Activated naive CD4-positive, alpha-beta T cell (primary cell): ENCODE measurements around the gene BCL3.
"Not testable (repeated sequence)": the region's sequence is repeated elsewhere in the genome, so short reads cannot be mapped to it uniquely, and the experiment has no call there.

Experiments used
- DNase-seq, 4 experiments: peaks; one replicate each; lab custom pipeline; 2025; lab: John Stamatoyannopoulos, UW

BCL3 gene, protein sequence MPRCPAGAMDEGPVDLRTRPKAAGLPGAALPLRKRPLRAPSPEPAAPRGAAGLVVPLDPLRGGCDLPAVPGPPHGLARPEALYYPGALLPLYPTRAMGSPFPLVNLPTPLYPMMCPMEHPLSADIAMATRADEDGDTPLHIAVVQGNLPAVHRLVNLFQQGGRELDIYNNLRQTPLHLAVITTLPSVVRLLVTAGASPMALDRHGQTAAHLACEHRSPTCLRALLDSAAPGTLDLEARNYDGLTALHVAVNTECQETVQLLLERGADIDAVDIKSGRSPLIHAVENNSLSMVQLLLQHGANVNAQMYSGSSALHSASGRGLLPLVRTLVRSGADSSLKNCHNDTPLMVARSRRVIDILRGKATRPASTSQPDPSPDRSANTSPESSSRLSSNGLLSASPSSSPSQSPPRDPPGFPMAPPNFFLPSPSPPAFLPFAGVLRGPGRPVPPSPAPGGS

GRCh38 chr19:44748426-44749254 is at the start of gene BCL3:
Gene BCL3 (plus strand): TSS chr19:44748708. CDS start chr19:44748791, 83 bp downstream.
- DNase-seq, result peak in 2 of 4 experiments; percentile 49 to 68

DNA sequence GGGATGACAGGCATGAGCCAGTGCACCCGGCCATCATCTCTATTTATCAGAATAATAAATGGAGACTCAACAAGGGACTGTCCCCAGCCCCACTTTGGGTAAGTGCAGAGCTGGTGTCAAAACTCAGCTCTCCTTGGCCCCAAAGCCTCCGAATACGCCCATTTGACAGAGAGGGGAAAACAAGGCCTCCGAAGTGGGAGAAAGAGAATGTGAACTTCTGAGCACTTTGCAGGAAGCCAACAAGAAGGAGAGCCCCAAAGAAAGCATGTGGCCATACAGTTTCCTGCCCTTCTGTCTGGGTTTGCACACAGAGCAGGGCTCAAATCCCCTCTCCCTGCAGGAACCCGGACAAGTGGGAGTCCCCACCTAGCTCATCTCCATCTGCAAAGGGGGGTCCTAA is 48.0 kb upstream of the BCL3 start:
- no peak for DNase-seq

- no peak for DNase-seq
Measured at GRCh38 chr19:44701228-44701627, 47.3 kb upstream of the BCL3 start.

DNA sequence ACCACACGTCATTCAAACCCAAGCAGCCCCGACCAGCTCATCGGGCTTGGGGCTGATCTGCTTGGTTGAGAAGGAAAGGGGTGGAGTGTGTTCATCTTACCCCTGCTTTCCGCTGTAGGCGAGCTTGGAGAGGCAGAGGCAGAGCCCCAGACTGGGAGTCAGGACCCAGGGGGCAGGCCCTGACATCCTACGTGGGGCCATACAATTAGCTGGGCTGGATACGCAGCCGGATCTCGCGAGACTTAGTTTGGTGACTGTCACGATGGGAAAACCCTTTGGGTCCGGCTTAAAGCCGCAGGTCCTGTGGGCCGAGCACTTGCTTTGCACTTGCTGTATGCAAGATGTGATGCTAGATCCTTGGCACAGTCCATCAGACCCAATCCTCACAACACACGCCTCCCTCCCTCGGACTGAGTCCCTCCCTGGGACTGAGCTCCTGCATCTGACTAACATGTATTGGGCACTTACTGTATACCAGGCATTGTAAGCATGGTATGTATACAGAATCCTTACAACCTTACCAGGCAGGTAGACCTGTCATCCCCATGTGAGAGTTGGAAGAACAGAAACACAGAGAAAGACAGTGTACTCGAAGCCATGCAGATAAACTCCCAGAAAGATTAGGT is 45.8 kb upstream of the BCL3 start:
- DNase-seq, result no peak

DNA sequence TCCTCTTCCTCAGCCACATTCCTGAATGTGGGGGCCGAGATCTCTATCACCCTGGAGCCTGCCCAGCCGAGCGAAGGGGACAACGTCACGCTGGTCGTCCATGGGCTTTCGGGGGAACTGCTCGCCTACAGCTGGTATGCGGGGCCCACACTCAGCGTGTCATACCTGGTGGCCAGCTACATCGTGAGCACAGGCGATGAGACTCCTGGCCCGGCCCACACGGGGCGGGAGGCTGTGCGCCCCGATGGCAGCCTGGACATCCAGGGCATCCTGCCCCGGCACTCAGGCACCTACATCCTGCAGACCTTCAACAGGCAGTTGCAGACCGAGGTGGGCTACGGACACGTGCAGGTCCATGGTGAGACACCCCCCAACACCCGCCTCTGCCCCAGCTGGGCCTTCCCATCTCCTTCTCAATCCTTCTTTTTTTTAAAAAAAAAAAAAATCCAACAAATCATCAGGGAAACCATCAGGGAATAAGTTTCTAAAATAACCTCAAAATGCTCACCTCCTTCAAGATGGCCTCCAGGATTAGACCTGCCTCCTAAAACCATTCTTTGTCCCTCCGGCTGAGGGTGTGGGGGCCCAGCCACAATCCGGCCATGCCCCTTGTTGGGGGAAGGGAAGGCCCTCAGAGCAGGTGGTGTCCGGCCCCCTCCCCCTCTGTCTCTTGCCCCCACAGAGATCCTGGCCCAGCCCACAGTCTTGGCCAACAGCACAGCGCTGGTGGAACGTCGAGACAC is 45.0 kb upstream of the BCL3 start:
- no peak for DNase-seq

GRCh38 chr19:44704982-44705381 is 43.5 kb upstream of the BCL3 start:
- DNase-seq, result no peak

DNA sequence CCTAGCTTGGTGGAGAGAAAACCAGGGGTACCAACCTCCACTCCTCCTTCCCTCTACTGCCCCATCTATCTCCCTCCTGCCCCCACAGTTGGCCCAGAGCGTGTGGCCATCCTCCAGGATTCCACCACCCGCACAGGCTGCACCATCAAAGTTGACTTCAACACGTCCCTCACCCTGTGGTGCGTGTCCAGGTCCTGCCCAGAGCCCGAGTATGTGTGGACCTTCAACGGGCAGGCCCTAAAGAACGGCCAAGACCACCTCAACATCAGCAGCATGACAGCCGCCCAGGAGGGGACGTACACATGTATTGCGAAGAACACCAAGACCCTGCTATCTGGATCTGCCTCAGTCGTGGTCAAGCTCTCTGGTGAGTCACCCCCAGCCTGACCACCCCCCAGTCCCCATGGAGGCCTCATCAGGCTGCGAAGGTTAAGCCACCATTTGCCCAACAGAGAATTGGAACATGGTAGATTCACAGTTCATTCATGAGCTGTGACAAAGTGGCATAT is 43.0 kb upstream of the BCL3 start:
- DNase-seq, result no peak

- DNase-seq, result no peak
Measured at GRCh38 chr19:44706506-44707236, 41.8 kb upstream of the BCL3 start.

GRCh38 chr19:44707794-44708193 is 40.7 kb upstream of the BCL3 start:
- no peak for DNase-seq

- no peak for DNase-seq
Measured at GRCh38 chr19:44708940-44709339, 39.6 kb upstream of the BCL3 start.

DNA sequence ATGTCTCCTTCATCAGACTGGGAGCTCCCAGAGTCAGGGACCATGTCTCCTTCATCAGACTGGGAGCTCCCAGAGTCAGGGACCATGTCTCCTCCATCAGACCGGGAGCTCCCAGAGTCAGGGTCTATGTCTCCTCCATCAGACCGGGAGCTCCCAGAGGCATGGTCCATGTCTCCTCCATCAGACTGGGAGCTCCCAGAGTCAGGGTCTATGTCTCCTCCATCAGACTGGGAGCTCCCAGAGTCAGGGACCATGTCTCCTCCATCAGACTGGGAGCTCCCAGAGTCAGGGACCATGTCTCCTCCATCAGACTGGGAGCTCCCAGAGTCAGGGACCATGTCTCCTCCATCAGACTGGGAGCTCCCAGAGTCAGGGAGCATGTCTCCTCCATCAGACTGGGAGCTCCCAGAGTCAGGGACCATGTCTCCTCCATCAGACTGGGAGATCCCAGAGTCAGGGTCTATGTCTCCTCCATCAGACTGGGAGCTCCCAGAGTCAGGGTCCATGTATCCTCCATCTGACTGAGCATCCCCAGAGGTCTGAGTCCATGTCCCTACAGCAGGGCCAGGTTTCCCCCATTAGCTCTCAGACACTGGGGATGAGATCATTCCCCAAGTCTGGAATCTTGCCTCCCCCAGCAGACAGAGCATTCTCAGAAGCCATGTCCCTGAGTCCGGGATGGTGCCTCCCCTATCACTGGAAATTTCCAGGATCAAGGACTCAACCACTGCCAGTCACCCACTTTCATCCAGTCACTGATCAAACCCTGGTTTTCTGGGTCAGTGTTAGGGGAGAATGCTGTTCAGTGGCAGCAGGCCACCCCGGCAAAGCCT is 38.9 kb upstream of the BCL3 start:
- not testable (repeated sequence) for DNase-seq

DNA sequence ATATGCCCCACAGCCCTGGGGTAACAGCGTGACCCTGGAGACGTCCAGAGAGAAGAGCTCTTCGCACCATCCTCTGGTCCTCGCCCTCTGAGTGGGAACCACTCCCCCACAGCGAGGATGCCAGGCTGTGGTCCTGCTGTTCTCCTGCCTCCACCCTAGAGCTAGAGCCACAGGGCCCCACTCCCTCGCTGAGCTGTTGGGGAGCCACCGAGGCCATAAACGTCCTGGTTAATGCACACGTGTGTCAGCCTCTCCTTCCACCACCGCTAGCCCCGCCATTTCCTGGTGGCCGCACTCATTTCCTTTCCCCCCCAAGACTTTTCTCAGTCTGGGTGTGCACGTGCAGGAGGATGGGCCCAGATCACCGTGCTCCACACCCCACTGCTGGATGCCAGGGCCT is 38.0 kb upstream of the BCL3 start:
- no peak for DNase-seq

DNA sequence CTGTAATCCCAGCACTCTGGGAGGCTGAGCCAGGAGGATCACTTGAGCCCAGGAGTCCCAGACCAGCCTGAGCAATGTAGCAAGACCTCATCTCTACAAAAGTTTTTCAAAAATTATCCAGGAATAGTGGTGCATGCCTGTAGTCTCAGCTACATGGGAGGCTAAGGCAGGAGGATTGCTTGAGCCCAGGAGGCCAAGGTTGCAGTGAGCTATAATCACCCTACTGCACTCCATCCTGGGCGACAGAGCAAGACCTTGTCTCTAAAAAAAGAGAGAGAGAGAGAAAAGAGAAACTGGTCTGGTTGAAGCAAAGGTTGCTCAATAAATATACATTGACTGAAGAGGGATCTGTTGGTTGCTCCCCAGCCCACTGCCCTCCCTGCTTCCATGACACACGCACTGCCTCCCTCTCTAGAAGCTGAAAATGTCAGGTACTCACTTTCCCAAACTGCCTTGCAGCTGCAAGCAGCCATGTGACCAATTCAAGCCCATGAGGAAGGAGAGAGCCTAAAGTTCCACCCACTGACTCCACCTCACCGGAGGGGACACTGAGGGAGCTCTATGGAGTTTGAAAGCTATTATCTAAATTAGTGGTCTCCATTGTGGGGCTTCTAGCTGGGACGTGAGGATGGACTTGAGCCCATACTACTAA is 35.5 kb upstream of the BCL3 start:
- no peak for DNase-seq

- DNase-seq, result no peak
Measured at GRCh38 chr19:44714597-44715169, 33.8 kb upstream of the BCL3 start.

DNA sequence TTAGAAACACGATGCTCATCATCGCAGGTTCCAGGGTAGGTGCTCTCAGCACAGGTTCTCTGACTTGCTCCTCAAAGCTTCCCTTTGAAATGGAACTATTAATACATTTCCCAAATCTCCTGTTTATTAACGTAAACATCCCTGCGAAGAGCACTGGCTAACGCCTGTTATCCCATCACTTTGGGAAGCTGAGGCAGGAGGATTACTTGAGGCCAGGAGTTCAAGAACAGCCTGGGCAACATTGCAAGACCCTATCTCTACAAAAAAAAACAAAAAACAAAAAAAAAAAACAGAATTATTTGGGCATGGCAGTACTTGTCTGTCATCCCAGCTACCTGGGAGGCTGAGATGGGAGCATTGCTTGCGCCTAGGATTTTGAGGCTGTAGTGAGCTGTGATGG is 30.9 kb upstream of the BCL3 start:
- DNase-seq, result no peak

DNA sequence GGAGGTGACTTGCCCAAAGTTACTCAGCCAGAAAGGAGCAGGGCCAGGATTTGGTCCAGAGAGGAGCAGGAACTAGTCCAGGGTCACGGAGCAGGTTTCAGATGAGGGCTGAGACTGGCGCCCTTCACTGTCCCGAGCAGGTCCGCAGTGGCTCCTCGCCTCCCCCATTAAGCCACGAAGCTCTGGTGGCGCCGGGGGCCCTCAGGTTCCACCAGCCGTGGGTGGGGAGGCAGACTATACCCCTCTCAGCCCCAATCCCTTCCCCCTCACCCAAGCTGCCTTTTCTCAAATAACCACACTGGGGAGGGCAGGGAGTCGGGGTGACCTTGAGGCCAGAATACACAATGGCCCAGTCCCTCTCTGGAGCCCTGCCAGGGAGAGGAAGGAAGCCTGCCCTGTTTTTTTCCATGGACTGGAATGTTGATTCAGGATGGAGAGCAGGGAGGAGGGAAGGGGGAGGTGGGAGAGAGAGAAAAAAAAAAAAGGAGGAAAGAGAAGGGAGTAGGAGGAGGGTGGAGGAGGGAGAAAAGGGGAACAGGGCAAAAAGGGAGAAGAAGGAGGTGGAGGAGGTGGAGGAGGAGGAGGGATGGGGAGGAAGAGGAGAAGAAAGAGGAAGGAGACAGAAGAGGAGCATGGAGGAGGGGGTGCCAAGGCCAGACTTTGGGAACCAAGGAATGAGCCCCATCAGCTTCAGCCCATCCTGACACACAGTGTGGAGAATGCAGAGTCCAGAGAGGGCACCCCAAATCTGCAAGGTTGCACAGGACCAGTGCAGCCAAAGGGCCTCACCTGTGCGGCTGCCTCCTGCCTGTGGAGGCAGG is 29.9 kb upstream of the BCL3 start:
- no peak for DNase-seq

- DNase-seq, result no peak
Measured at GRCh38 chr19:44719262-44719701, 29.2 kb upstream of the BCL3 start.

DNA sequence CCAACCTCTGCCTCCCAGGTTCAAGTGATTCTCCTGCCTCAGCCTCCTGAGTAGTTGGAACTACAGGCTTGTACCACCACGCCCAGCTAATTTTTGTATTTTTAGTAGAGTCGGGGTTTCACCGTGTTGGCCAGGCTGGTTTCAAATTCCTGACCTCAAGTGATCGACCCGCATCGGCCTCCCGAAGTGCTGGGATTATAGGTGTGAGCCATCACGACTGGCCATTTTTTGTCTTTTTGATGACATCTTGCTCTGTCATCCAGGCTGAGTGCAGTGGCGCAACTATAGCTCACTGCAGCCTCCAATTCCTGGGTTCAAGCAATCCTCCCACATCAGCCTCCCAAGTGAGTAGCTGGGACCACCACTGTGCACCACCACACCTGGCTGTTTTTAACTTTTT is 28.1 kb upstream of the BCL3 start:
- not testable (repeated sequence) for DNase-seq
